ENCODE data around the gene PILRA.
A peak's percentile ranks its signal among the peaks of the same experiment; 100 is the strongest.
"Not testable (repeated sequence)": the region's sequence is repeated elsewhere in the genome, so short reads cannot be mapped to it uniquely, and the experiment has no call there.

Gene PILRA

DNA sequence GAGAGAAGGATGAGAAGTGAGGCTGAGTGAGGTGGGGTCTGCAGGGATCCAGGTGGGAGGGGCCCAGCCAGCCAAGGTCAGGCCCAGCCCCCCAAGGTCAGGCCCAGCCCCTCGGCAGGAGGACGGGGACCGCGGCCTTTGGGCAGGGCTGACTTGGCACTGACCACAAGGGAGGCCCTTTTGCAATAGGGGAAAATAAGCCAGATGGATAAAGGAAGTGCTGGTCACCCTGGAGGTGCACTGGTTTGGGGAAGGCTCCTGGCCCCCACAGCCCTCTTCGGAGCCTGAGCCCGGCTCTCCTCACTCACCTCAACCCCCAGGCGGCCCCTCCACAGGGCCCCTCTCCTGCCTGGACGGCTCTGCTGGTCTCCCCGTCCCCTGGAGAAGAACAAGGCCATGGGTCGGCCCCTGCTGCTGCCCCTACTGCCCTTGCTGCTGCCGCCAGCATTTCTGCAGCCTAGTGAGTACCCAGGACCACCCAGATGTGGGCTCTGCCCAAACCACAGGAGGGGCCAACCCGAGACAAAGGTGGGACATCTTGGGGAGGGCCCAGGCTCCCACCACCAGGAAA, at the start of gene PILRA:
PILRA (plus strand) TSS at position 227 of the 571 bp plus-strand sequence; CDS start at position 397, 170 bp downstream.
- FAIRE-seq (no peak), DNase-seq (ENCODE audit: extremely low spot score, insufficient read length, low read depth) (no peak)

DNA sequence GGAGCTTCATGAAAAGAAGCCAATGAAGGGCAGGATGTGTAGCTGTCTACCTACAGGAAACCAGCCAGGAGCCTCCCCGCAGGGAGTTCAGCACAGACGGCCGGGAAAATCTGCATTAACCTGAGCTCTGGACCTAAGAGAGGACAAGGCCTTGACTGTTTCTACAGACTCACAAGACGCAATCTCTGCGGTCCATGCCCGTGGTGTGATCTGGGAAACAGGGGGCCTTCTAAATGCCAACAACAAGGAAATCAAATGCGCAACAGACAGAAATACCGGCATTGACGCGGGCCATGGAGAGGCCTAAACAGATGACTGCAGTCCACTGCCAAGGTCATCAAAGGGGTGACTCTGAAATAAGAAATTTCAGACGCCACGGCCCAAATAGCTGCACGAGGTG, 49.1 kb upstream of the PILRA start:
- FAIRE-seq; DNase-seq (ENCODE audit: extremely low spot score, insufficient read length, low read depth): not testable (repeated sequence)

DNA sequence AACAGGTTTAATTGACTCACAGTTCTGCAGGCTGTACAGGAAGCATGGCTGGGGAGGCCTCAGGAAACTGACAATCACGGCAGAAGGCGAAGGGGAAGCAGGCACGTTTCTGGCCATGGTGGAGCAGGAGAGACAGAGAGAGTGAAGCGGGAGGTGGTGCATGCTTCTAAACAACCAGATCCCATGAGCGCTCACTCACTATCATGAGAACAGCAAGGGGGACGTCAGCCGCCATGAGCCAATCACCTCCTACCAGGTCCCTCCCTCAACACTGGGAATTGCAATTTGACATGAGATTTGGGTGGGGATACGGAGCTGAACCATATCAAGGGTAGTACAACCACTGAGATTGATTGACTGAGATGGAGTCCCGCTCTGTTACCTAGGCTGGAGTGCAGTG, 47.6 kb upstream of the PILRA start:
- DNase-seq (ENCODE audit: extremely low spot score, insufficient read length, low read depth); FAIRE-seq: not testable (repeated sequence)

DNA sequence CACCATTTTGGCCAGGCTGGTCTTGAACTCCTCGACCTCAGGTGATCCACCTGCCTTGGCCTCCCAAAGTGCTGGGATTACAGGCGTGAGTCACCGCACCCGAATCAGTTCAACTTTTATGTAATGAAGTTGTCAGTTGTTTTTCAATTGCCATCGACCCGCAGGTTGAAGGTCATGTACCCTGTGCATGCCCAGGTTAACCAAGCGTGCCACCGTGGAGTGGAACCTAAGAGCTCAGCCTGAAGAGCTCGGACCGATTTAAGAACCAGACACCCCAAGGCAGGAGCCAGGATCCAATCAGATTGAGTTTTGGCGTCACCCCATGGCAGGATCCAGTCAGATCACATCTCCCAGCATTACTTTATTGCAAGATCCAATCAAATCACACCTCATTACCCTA, 46.4 kb upstream of the PILRA start:
- not testable (repeated sequence) for DNase-seq (ENCODE audit: extremely low spot score, insufficient read length, low read depth); FAIRE-seq

DNA sequence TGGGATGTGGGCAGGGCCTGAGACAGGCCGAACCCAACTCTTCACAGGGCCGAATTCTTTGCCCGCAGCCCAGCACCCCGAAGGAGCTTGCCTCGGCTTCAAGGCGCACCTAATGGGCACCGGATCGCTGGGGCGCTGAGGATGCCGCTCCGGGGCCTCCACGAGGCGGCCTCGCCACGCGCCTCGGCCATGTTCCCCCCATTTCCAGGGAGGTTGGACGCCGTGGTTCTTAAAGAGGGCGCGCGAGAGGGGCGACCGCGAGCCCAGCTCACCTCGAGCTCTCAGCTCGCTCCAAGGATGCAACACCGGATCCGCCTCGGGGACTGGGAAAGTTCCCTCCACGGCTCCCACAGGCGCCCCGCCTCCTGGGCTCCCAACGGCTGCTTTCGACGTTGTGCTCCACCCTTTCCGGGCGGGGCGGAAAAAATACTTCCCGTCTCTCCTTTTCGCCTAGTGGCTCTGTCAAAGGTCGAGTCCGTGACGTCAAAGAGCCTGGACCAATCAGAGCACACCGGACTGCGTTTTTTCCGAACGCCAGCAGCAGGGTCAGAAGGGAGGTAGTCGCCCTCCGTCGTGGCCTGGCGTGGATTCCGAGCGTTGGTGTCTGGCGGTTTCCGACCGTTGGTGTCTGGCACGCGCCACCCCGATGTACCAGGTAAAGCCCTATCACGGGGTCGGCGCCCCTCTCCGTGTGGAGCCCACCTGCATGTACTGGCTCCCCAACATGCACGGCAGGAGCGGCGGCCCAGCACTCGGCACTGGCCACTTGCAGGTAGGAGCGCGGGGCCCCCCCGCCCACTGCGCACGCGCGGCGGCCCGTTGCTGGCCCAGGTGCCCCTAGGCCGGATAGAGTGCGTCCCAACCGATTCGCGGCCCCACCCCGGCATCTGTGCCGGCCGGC, 37.5 kb upstream of the PILRA start:
- peak; percentile 62 for FAIRE-seq
- peak; percentile 65 for DNase-seq (ENCODE audit: extremely low spot score, insufficient read length, low read depth)

DNA sequence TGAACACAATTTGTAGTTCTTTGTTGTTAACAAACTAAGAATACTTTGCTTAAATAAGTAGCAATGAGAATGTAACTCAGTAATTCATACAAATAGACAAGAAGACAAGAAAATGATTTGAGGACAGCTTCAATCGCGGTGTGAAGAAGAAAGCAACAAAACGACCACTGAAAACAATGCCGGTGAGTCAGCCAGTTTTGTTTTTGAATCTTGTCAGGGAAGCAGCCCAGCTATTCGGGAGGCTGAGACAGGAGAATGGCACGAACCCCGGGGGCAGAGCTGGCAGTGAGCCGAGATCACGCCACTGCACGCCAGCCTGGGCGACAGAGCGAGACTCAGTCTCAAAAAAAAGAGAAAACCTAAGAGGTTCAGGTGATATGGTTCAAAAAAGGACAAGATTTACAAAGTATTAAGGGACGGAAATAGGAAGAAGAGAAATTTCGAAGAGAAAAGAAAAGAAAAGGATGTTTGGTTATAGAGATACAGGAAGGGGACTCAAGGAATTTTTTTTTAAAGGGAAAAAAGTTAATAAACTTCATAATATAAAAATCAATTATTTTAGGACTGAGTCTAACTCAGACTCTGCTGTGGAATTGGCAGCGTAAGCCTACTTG, 35.1 kb upstream of the PILRA start:
- not testable (repeated sequence) for FAIRE-seq; DNase-seq (ENCODE audit: extremely low spot score, insufficient read length, low read depth)

DNA sequence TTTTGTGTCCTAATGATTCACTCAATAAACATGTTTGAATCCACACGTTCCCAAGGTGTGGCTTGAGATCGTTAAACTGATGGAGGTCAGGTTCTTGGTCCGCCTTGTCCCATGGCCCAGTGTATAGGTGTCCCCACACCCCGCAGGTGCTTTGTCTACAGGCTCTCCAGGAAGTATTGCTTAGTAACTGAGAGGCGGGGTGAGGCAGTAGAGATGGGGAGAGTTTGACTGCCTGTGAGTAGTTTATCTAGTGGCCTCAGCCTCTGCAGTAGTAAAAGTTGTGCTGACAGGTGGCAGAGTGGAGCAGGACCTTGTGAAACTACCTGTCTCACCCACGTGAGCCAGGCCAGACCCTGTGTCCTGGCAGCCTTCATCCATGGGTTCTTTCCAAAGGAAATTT, 32.0 kb upstream of the PILRA start:
- not testable (repeated sequence) for DNase-seq (ENCODE audit: extremely low spot score, insufficient read length, low read depth); FAIRE-seq

DNA sequence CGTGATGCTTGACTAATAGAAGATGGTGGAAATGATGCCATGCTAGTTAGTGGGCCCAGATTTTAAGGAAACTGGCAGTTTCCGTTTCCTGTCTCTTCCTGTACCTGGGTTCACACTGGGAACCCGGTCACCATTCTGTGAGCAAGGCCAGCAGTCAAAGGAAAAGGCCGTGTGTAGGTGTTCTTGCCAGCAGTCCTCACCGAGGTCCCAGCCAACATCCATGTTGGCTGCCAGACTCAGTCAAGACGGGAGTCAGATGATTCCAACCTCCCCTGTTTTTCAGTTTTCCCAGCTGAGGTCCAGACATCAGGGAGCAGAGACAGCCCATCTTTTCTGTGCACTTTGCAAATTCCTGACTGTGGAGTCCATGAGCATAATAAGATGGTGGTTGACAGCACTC, 30.5 kb upstream of the PILRA start:
- no peak for DNase-seq (ENCODE audit: extremely low spot score, insufficient read length, low read depth)
- no peak for FAIRE-seq

DNA sequence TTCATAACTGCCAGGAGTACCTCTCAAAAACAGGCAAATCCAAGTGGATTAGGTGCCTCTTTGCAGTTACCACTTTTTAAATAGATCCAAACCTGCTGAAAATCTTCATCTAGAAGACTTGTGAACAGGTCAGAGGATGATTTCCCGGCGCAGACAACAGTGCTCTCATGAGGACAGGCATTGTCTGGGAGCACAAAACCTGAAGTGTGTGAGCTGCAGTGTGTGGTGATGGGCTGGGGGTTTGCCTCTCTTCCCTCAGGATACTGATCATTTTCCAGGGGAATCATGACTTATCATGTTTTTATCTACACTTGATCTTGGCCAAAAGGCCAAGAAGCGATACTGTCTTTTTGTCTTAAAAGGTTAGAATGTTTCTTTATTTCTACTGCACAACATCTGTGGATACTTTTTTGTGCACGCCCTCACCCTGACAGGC, 29.1 kb upstream of the PILRA start:
- FAIRE-seq; DNase-seq (ENCODE audit: extremely low spot score, insufficient read length, low read depth): not testable (repeated sequence)

DNA sequence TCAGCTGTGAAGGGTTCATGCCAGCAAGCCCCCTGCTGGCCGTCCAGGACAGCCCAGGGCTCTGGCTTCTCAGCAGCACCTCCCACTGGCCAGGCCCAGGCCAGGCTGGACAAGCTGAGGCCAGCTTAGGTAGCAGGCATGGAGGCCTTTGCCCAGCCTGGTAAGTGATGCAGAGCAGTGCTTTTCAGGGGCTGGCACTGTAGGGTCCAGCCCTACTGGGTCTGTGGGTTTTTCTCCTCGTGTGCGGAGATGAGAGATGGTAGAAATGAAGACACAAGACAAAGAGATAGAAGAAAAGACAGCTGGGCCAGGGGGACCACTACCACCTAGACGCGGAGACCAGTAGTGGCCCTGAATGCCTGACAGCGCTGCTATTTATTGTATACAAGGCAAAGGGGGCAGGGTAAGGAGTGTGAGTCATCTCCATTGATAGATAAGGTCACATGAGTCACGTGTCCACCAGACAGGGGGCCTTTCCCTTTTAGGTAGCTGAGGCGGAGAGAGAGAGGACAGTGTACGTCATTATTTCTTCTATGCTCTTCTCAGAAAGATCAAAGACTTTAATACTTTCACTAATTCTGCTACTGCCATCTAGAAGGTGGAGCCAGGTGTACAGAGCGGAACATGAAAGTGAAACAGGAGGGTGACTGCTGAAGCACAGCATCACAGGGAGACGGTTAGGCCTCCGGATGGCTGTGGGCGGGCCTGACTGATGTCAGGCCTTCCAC, 28.6 kb upstream of the PILRA start:
- peak; percentile 96 for FAIRE-seq
- not testable (repeated sequence) for DNase-seq (ENCODE audit: extremely low spot score, insufficient read length, low read depth)

DNA sequence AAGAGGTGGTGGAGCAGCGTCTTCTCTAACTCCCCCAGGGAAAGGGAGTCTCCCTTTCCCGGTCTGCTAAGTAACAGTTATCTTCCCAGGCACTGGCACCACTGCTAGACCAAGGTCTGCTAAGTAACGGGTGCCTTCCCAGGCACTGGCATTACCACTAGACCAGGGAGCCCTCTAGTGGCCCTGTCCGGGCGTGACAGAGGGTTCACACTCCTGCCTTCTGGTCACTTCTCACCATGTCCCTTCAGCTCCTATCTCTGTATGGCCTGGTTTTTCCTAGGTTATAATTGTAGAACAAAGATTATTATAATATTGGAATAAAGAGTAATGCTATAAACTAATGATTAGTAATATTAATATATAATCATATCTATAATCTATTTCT, 28.0 kb upstream of the PILRA start:
- FAIRE-seq; DNase-seq (ENCODE audit: extremely low spot score, insufficient read length, low read depth): not testable (repeated sequence)

DNA sequence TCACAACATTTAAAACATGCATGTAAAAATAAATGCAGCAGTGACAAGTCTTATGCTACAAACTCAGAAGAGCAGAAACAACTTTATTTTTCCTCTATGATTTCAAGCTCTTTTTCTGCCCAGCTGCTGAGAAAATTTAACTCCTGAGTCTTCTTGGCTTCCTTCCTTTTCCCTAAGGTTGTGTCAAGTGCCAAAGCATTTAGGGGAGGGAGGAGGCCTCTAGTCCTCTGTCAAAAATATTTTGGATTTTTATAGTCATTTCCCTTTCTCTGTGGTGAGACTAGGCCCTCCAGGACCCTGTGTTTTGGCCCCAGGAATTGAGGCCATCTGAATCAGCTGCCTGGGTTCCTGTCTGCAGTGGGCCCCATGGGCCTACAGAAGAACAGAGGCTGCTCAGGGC, 26.4 kb upstream of the PILRA start:
- no peak for FAIRE-seq
- DNase-seq (ENCODE audit: extremely low spot score, insufficient read length, low read depth) = no peak

DNA sequence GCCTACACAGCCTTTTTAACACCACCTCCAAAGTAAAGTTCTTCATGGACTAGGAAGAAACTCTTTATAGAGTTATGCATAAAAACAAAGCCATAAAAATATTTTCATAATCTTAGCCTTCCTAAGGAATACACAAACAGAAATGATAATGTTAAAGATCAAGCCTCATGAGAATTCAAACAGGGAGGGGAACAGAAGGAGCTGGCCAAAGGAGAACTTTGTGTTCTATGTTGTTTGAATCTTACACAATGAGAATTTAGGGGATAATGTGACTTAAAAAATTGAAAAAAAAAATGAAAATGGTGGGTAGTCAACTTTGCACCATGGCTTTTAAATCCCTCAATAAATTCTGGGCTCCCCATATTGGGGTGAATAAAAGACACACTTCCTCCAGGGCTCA, 24.5 kb upstream of the PILRA start:
- DNase-seq (ENCODE audit: extremely low spot score, insufficient read length, low read depth) = no peak
- no peak for FAIRE-seq

DNA sequence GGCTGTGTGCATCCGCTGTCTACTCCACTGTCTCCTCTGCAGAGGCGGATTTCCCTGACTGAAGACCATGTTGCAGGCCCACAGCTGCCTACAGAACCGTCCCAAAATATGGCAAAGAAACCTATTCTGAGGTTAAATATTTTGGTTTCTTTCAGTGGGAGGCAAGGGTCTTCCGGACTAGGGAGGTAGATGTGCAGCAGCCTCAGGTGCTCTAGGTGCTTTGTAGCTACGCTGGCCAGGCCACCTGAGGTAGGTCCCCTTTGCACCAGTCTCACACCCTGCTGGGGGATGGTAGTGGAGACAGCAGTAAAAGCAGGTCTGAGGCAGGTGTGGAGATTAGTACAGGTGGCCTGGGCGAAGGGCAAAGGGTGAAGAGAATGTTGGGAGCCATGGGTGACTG, 23.5 kb upstream of the PILRA start:
- DNase-seq (ENCODE audit: extremely low spot score, insufficient read length, low read depth) (no peak), FAIRE-seq (no peak)

DNA sequence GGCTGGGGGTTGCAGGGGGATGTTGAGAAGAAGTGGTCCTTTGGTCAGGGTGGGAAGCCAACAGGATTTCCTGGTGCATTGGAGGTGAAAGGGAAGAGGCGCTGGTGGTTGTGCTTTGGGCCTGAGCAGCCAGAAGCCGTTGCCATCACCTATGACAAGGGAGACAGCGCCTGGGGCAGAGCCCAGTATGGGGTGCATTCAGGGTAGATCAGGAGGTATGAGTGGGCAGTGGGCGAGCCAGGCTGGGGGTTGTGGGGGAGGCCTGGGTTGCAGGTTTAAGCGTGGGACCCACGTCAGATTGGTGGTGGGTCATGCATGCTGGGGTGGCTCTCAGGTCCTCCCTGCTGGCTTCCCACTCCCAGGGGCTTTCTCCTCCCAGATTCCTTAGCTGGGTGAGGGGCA, 21.6 kb upstream of the PILRA start:
- FAIRE-seq (no peak), DNase-seq (ENCODE audit: extremely low spot score, insufficient read length, low read depth) (no peak)

DNA sequence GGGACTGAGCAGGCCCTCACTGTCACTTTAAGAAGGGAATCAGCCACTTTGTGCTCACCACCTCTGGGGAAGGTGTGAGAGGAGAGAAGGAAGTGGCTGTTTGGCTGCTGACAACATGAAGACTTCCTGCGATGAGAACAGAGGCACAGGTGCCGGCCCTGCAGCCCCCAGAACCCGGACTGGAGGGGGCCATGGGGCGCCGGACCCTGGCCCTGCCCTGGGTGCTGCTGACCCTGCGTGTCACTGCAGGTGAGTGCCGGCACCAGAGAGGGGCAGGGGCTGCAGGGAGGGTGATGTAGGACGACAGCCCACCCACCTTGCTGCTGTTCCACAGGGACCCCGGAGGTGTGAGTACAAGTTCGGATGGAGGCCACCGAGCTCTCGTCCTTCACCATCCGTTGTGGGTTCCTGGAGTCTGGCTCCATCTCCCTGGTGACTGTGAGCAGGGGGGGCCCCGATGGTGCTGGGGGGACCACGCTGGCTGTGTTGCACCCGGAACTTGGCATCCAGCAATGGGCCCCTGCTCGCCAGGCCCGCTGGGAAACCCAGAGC, 21.0 kb upstream of the PILRA start:
- FAIRE-seq = peak; percentile 91
- not testable (repeated sequence) for DNase-seq (ENCODE audit: extremely low spot score, insufficient read length, low read depth)

DNA sequence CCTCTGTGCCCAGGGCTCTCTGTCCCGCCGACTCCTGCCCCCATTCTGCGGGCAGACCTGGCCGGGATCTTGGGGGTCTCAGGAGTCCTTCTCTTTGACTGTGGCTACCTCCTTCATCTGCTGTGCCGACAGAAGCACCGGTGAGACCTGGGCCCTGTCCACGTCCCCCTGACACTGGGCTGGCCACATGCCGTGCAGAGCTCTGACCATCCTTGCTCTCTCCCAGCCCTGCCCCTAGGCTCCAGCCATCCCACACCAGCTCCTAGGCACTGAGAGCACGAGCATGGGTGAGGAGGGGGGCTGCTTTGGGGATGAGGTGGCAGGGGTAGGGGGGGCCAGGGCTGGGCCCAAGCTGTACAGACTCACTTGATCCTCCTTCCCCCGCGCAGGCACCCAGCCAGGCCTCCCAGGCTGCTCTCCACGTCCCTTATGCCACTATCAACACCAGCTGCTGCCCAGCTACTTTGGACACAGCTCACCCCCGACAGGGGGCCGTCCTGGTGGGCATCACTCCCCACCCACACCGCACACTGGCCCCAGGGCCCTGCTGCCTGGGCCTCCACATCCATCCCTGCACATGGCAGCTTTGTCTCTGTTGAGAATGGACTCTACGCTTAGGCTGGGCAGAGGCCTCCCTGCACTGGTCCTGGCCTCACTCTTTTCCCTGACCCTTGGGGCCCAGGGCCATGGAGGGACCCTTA, 20.2 kb upstream of the PILRA start:
- FAIRE-seq = no peak
- DNase-seq (ENCODE audit: extremely low spot score, insufficient read length, low read depth) = no peak

DNA sequence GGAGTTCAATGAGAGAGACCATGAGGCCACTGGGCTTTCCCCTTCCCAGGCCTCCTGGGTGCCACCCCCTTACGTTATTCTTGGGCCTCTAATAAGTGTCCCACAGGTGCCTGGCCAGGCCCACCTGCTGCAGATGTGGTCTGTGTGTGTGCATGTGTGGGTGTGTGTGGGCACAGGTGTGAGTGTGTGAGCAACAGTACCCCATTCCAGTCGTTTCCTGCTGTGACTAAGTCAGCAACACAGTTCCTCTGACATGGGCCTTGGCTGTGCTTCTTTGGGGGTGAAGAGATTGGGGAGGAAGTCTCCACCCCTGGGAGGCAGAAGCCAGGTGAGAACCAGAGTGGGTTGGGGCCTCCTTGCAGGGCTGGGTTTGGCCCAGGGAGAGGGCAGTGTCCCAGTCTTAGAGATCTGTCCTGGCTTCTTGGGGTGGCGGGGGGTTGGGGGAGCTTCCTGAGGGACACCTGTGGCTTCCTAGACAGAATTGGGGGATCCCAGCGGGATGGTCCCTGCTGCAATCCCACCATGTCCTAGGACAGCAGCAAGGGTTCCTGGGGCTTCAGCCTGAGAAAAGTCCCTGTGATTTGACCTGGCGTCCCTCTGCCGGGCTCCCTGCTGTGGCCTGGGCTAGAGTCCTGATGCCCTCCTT, 19.5 kb upstream of the PILRA start:
- FAIRE-seq (no peak), DNase-seq (ENCODE audit: extremely low spot score, insufficient read length, low read depth) (no peak)
